ENCODE results near the gene HPDL.
A peak's percentile ranks its signal among the peaks of the same experiment; 100 is the strongest.

HPDL gene

DNA sequence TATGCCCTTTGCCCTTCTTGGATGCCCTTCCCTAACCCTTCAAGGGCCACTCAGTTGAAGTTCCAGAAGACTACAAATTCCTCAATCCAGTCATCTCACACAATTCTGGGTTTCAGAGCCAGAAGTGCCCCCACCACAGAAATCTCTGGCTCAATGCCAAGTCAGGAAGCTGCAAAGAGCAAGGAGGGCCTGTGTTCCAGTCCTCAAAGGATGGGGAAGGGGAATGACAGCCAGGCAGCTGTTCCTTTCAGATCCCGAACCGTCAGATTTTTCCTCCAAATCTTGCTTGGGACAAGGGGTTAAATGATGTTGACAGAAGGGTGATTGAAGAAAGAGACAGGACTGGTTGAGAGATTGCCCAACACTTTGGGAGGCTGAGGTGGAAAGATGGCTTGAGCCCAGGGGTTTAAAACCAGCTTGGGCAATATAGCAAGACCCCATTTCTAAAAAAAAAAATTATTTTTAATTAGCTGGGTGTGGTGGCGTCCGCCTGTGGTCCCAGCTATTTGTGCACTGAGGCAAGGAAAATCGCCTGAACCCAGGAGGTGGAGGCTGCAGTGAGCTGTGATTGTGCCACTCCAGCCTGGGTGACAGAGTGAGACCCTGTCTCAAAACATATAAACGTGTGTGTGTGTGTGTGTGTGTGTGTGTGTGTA is 716 bp upstream of the HPDL start:
- DNase-seq, result peak; percentile 36

GRCh38 chr1:45327644-45328515 is 1.2 kb downstream of the HPDL start:
- DNase-seq, result peak; percentile 35

GRCh38 chr1:45328680-45329079 is 2.0 kb downstream of the HPDL start:
- no peak for DNase-seq

GRCh38 chr1:45329445-45329844 is 2.8 kb downstream of the HPDL start:
- no peak for DNase-seq

DNA sequence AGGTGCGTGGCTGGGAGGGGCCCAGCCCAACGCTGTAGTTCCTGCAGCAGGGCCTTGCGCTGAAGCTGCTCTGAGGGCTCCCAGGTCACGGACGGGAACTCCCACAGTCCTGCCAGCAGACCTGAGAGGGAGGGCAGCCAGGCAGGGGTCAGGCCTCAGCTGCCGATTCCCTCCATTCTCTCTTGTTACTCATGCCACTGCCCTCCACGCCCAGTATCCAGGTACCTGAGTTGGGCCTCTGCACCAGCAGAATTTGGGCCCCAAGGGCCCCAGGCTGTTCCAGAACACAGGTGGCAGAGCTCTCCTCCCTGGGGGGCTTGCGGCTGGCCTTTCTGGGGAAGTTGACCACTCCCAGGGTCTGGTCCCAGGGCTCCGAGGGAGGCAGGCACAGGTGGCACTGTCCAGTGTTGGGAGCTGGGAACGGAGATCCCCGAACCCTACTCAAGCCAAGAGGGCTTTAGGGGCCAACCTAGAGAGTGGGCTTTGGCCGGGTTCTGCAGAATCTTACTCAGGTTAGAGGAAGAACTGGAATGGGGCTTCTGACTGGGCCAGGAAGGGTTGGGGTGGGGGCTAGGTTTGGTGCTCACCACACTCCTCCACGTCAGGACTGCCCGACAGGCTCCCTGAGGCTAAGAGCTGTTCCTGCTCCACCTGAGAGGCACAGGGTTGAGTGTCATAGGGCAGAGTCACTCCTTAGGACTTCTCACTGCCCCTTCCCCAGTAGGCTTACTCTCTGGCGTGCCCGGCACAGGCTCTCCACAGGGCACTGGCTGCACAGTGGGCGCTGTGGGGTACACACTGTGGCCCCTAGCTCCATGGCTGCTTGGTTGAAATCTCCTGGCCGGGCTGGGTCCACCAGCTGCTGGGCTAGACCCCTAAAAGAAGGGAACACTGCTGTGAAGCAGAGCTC is 5.0 kb downstream of the HPDL start:
- DNase-seq, result no peak

DNA sequence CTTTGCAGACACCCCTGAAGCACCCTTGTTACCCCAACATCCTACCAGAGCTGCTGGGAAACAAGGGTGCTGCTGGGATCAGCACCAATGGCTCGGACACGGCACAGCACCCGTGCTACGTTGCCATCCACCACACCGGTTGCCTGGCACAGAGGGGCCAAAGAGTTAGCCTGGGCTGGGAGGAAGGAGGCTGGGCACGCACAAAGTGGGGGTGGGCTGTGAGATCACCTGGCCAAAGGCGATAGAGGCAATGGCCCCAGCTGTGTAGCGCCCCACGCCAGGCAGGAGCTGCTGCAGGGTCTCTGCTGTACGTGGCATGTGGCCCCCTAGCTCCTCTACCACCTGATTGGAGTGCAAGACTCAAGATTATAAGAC is 5.6 kb downstream of the HPDL start:
- DNase-seq, result no peak

DNA sequence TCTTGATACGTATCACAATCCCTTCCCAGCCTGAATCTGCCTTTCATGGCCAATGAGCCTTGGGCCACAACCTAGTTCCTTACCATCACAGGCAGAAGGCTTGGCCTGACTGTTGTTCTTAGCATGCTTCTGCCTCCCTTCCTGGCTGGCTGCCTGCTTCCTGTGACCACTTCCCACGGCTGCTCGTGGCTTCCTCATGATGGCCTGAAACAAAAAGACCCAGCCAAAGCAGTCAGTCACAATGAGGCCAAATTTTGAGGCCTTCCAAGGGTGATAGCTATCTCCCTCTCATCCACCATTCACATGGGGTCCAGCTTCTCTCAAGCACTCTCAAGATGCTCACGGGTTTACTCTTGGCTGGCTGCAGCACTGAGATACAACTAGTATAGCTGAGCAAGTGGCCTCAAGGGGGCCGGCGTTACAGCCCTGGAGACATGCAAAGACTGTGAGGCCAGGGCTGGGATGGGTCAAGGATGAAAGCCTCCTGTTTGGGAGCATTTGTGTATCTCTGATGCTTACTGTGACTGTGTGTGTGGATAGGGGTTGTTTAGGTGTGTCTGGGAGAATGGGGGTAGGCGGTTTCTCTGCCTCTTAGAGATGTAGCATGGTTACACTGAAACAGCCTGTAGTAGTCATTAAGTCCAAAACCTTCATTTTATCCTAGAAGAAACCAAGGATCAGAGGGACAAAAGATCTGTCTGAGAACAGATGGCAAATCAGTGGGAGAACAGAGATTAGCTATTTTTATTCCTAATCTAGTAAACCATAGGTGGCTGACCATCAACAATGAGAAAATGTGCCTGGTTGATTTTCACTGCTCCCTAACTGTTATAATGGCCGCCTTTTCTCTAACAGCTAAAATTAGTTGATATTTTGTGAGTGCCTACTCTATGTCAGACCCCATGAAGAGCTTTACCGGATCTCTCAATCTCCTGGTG is 7.9 kb downstream of the HPDL start:
- no peak for DNase-seq

GRCh38 chr1:45335855-45336324 is 9.2 kb downstream of the HPDL start:
- no peak for DNase-seq

DNA sequence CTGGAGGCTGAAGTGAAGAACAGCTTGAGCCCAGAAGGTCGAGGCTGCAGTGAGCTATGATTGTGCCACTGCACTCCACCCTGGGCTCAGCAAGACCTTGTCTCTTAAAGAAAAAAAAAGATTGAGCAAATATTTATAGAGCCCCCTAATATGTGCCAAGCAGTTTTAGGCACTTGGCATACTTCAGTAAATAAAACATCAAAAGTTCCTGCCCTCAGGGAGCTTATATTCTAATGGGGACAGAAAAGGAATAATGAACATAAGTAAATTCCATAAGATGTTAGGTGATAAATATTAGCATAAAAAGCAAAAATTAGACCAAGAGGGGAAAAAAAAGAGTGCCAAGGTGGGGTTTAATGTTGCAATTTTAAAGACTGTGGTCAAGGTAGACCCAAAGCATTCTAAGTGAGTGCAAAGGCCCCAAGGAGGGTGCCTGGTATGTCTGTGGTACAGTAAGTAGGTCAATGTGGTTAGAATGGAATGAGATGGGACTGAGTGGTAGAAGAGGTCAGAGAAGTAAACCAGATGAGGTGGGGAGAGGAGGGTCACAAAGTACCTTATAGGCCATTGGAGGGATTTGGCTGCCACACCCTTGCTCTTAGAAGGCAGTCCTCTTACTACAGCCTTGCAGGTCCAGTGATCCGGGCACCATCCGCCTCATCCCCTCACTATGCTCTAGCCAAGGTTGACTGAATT is 11.1 kb downstream of the HPDL start:
- DNase-seq, result no peak

- DNase-seq, result peak; percentile 93
Measured at GRCh38 chr1:45339789-45340558, 13.3 kb downstream of the HPDL start, which contains the start of the genes MUTYH and TOE1. TSS of gene MUTYH (minus strand) at chr1:45340440. CDS start at chr1:45334505, 5,935 bp downstream. TSS of gene TOE1 (plus strand) at chr1:45340170. CDS start at chr1:45340253, 83 bp downstream.

DNA sequence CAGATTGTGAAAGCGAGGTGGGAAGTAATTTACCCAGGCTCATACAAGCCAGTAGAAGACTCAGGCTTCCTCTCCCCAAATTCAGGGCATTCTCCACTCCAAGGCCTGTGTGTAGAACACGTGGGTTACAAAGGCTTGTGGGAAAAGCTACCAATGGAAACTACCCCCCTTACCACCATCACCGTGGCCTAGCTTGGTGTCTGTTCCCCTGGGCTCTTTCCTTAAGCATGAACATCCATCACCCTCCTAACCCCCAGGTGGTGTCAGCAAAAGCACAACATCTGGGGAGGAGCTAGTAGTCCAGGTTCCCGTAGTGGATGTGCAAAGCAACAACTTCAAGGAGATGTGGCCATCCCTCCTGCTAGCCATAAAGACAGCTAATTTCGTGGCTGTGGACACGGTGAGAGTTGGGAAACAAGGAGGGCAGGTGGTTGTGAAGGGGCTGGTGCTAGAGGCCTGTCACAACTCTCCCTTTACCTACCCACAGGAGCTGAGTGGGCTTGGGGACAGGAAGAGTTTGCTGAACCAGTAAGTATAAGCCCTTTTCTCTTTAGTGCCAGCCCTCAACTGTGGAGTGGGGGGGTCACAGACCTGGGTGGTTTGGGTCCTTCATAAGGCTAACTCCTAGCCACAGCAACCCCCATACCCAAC is 14.2 kb downstream of the HPDL start:
- DNase-seq, result peak; percentile 15

GRCh38 chr1:45344499-45344898 is 17.8 kb downstream of the HPDL start:
- DNase-seq, result no peak

GRCh38 chr1:45345014-45345413 is 18.3 kb downstream of the HPDL start:
- no peak for DNase-seq

- no peak for DNase-seq
Measured at GRCh38 chr1:45346473-45346872, 19.8 kb downstream of the HPDL start.

DNA sequence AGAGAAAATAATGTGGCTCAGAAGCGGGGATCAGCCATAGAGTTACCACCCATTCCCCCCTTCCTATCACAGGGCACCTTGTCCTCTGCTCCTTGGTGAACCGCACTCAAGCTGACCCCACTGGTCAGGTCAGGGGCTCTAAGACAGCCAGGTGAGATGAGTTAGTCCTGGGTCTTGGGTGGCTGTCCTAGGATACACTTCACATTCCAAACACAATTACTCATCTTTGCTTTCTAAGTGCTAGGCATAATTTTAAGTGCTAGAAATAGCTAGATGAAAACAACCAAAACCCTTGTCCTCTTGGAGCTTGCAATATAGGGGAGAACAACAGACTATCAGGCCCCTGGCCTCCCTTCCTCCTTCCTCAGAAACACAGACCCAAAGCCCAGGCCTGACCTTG is 21.3 kb downstream of the HPDL start:
- DNase-seq, result no peak

DNA sequence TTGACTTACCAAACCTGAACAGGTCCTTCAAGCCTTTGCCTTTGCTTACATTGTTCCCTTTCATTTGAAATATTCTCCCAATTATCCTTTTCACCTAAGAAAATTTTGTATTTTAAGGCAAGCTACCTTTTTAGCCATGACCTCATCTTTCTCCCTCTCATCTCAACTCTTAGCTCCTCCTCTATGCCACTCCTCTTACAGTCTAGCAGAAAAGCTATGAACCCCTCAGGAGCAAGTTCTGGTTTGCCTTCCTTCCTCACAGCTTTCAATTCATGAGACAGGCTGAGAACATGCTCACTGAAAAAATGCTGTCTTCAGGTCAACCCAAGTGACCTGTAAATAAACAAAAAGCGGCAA is 21.9 kb downstream of the HPDL start:
- no peak for DNase-seq

DNA sequence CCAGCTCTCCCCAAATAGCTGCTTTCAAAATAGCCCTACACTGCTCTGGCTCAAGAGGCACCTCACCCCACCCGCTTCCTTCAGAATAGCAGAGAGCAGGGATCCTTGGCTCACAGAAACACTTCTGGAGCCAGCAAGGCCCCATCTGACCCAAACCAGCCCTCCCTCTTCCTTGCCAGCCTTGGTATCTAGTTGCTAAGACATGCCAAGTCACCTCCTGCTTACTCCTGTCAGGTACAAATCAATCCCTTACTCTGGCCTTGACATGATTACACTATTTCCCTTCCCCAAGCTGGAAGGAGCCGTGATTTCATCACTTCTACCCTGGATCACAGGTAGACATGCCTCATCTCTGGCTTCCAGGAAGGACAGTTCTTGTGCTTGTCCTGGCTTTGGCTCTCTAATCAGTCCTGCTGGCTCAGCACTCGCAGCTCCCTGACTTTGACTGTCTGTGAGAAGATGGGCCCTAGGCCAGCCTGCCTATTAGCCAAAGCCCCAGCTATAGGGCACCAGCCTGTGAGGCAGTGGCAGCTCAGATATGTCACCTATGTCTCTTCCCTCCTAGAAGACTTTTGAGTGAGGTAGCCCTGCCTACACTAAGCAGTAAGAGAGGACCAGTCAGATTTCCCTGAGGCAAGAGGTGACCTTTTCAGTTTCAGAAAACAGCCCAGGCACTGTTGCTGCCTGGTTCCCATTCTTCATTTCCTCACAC is 22.4 kb downstream of the HPDL start:
- DNase-seq, result no peak

- DNase-seq, result no peak
Measured at GRCh38 chr1:45351508-45351907, 24.8 kb downstream of the HPDL start.

DNA sequence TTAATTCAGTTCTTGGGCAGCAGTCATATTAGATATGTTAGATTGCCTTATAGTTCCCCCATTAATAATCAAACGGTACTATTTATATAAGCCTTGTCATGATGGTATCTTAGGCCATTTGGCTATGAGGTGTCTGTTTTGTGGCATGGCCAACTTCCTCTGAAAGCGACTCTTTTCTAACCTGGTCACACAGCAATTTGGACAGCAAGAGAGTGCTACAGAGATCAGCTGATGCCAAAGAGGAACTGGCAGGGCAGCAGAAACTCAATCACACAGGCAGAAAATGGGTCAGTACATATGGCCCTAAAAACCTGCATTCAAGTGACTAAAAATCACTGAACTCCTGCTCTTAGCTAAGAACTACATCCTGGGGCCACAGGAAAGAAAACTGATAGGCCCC is 27.0 kb downstream of the HPDL start:
- no peak for DNase-seq
